K562 (cell line): Measurements from ENCODE around the gene PIK3CA.

Source experiments
- CBFB ChIP-seq: sonication (generic); formaldehyde crosslinking; IDR thresholded peaks from 2 replicates; pipeline ENCODE4 v1.4.0; 2020; ENCODE audit warnings: mild to moderate bottlenecking, missing genetic modification reagents
- CTCF ChIP-seq, 3 experiments: IDR thresholded peaks in 2 of 3; conservative IDR thresholded peaks in 1 of 3; 2 replicates each; pipeline ENCODE4 v1.5.1; 2011 to 2012; ENCODE audit warnings: low read length in 3 of 3, mild to moderate bottlenecking in 3 of 3, control low read depth in 2 of 3, improper control_type of control experiment in 1 of 3, inconsistent platforms in 1 of 3, low read depth in 1 of 3, mixed read lengths in 1 of 3, moderate library complexity in 1 of 3; ENCODE audit not compliant: insufficient read depth in 2 of 3
- MAX ChIP-seq: sonication (generic); formaldehyde crosslinking; IDR thresholded peaks from 2 replicates; pipeline ENCODE4 v1.9.0; 2022; ENCODE audit warnings: mild to moderate bottlenecking, missing genetic modification reagents

- TF ChIP-seq MAX (CRISPR knock-in tag) = no peak
- no peak for TF ChIP-seq CBFB (CRISPR knock-in tag)
- no peak for TF ChIP-seq CTCF (IDR thresholded peaks at IDR 0.05 in 2 of 3, conservative IDR thresholded peaks at IDR 0.05 in 1 of 3; ENCODE audit: insufficient read depth in 2 of 3, low read depth in 1 of 3, low read length in 3 of 3)
Observed at GRCh38 chr3:179196098-179196497, 47.9 kb downstream of the PIK3CA start.
